OCI-LY3 (cell line): ENCODE results near the gene TBL3.

Experiments
- H2AFZ ChIP-seq: fragments of 200-600, 300-600 bp; shearing (Covaris generic); 2 replicates; pipeline ENCODE4 v1.6.0; 2014; ENCODE audit warnings: antibody characterized with exemption, low read depth, low read length
- H3K27ac ChIP-seq: fragments of 200-600, 300-600 bp; sonication (generic); 2 replicates; pipeline ENCODE4 v1.5.1; 2014; ENCODE audit warnings: mild to moderate bottlenecking, low read length, moderate library complexity, mixed read lengths
- H3K27me3 ChIP-seq: fragments of 200-600, 300-600 bp; sonication (generic); 2 replicates; pipeline ENCODE4 v1.6.1; 2014; ENCODE audit warnings: low read depth, low read length, mixed read lengths
- H3K36me3 ChIP-seq: fragments of 200-600, 300-600 bp; sonication (generic); replicated peaks from 2 replicates; pipeline ENCODE3; 2014; ENCODE audit warnings: low read depth, low read length, mixed read lengths
- H3K4me1 ChIP-seq: fragments of 300-600, 200-600 bp; sonication (generic); 2 replicates; pipeline ENCODE4 v1.6.1; 2014; ENCODE audit warnings: low read length, mixed read lengths
- H3K4me2 ChIP-seq: fragments of 200-600, 300-600 bp; sonication (generic); 2 replicates; pipeline ENCODE4 v1.6.1; 2014; ENCODE audit warnings: low read length, mixed read lengths
- H3K4me3 ChIP-seq: fragments of 300-600, 200-600 bp; sonication (generic); 2 replicates; pipeline ENCODE4 v1.5.1; 2014; ENCODE audit warnings: antibody characterized with exemption, mild to moderate bottlenecking, low read length, moderate library complexity
- H3K79me2 ChIP-seq: fragments of 300-600, 200-600 bp; shearing (Covaris generic); 2 replicates; pipeline ENCODE4 v1.6.1; 2014; ENCODE audit warnings: mild to moderate bottlenecking, low read length, mixed read lengths
- H3K9ac ChIP-seq: fragments of 300-600, 200-600 bp; shearing (Covaris generic); 2 replicates; pipeline ENCODE4 v1.6.0; 2014; ENCODE audit warnings: mild to moderate bottlenecking, low read length, moderate library complexity
- H3K9me3 ChIP-seq: fragments of 200-600, 300-600 bp; shearing (Covaris generic); 2 replicates; pipeline ENCODE4 v1.6.1; 2014; ENCODE audit warnings: low read length, mixed read lengths; ENCODE audit not compliant: insufficient read depth
- H4K20me1 ChIP-seq: fragments of 200-600, 300-600 bp; sonication (generic); 2 replicates; pipeline ENCODE4 v1.6.1; 2016; ENCODE audit warnings: low read length, mixed read lengths; ENCODE audit not compliant: insufficient read depth
- CTCF ChIP-seq: fragments of 200-600, 300-600 bp; sonication (generic); IDR thresholded peaks from 2 replicates; pipeline ENCODE4 v1.5.1; 2014; ENCODE audit warnings: antibody characterized with exemption, low read length, low read depth
- EZH2phosphoT487 ChIP-seq: fragments of 200-600 bp; shearing (Covaris generic); IDR thresholded peaks from 2 replicates; pipeline ENCODE4 v1.6.1; 2018; ENCODE audit warnings: antibody characterized with exemption, mixed run types, low read depth

The TBL3 gene

GRCh38 chr16:1984347-1985225, 12.7 kb downstream of the TBL3 start:
- TF ChIP-seq CTCF (no peak), EZH2phosphoT487 (no peak)
- Histone ChIP-seq H3K27me3 (no peaks in the 10 kb centered on the region), H3K36me3 (peaks cover 14% of the 10 kb centered on the region), H3K79me2 (peaks cover 12% of the 10 kb centered on the region), H3K9me3 (no peaks in the 10 kb centered on the region), H3K4me3 (peak overlapping the region; percentile 95), H2AFZ (no peak overlapping the region; the same call in 1 of the 2 replicates), H4K20me1 (no peaks in the 10 kb centered on the region), H3K9ac (peak overlapping the region; percentile 88), H3K4me2 (peak overlapping the region; percentile 98), H3K4me1 (peaks cover 10% of the 10 kb centered on the region), H3K27ac (no peak overlapping the region)

GRCh38 chr16:1985466-1986150, 13.8 kb downstream of the TBL3 start:
- H3K4me3 ChIP-seq = peak overlapping the region; percentile 95
- H3K27me3 ChIP-seq = no peaks in the 10 kb centered on the region
- H3K4me2 ChIP-seq = peak overlapping the region; percentile 98
- TF ChIP-seq CTCF = no peak
- no peak for TF ChIP-seq EZH2phosphoT487
- H3K9me3 ChIP-seq = no peaks in the 10 kb centered on the region
- H2AFZ ChIP-seq = no peak overlapping the region
- peak overlapping the region; percentile 88 for H3K9ac ChIP-seq
- H3K27ac ChIP-seq = no peak overlapping the region
- H3K4me1 ChIP-seq = peaks cover 11% of the 10 kb centered on the region
- peaks cover 14% of the 10 kb centered on the region for H3K36me3 ChIP-seq
- peaks cover 12% of the 10 kb centered on the region for H3K79me2 ChIP-seq
- H4K20me1 ChIP-seq = no peaks in the 10 kb centered on the region

- H3K27ac ChIP-seq = no peak overlapping the region
- peaks cover 12% of the 10 kb centered on the region for H3K79me2 ChIP-seq
- H2AFZ ChIP-seq = no peak overlapping the region
- H3K4me2 ChIP-seq = no peak overlapping the region
- H3K27me3 ChIP-seq = no peaks in the 10 kb centered on the region
- no peaks in the 10 kb centered on the region for H4K20me1 ChIP-seq
- peaks cover 14% of the 10 kb centered on the region for H3K36me3 ChIP-seq
- H3K9ac ChIP-seq = no peak overlapping the region
- no peaks in the 10 kb centered on the region for H3K9me3 ChIP-seq
- TF ChIP-seq CTCF (no peak), EZH2phosphoT487 (no peak)
- H3K4me1 ChIP-seq = peaks cover 15% of the 10 kb centered on the region
- H3K4me3 ChIP-seq = no peak overlapping the region
Observed at GRCh38 chr16:1987198-1987597, 15.3 kb downstream of the TBL3 start.
